ENCODE results near the gene GBP3. TPM values are rescaled to one million over a fixed set of nuclear protein-coding genes. Genes with fewer than 3 reads are reported as not detected.
"Not testable (repeated sequence)": the region's sequence is repeated elsewhere in the genome, so short reads cannot be mapped to it uniquely, and the experiment has no call there.

Gene GBP3
- total RNA-seq, 3 donors from 2014 or later = 10.1 to 44.9 (median 22.9) TPM

- DNase-seq (ENCODE audit: low spot score in 2 of 2) = no peak
- TF ChIP-seq POLR2AphosphoS5 (IDR thresholded peaks at IDR 0.05) = no peak
- Histone ChIP-seq H3K36me3 (no peaks in the 10 kb centered on the region), H3K4me3 (no peak overlapping the region), H3K9me3 (no peaks in the 10 kb centered on the region), H3K27ac (peak overlapping the region; percentile 82), H3K27me3 (no peaks in the 10 kb centered on the region), H3K4me1 (peaks cover 0 to 9% of the 10 kb centered on the region in 2 donors)
- intact Hi-C loops (cut with DNase I; ENCODE audit: low total_unique reads) = no loop called here
Measured at GRCh38 chr1:88985692-88986091, 37.0 kb downstream of the GBP3 start.

- Histone ChIP-seq H3K4me1 (peaks cover 0 to 9% of the 10 kb centered on the region in 2 donors), H3K27me3 (no peaks in the 10 kb centered on the region), H3K4me3 (no peak overlapping the region), H3K36me3 (no peaks in the 10 kb centered on the region), H3K9me3 (no peaks in the 10 kb centered on the region), H3K27ac (peak overlapping the region; percentile 82)
- no peak for TF ChIP-seq POLR2AphosphoS5 (IDR thresholded peaks at IDR 0.05)
- DNase-seq (ENCODE audit: low spot score in 2 of 2) = no peak
- intact Hi-C loops (cut with DNase I; ENCODE audit: low total_unique reads) = no loop called here
Measured at GRCh38 chr1:88985032-88985431, 37.6 kb downstream of the GBP3 start.

- H3K4me1 ChIP-seq = peaks cover 0 to 9% of the 10 kb centered on the region in 2 donors
- H3K4me3 ChIP-seq = peak overlapping the region in 1 of 3 donors; percentile 29
- H3K27ac ChIP-seq = peak overlapping the region; percentile 59 to 82
- no peak for DNase-seq (ENCODE audit: low spot score in 2 of 2)
- H3K36me3 ChIP-seq = no peaks in the 10 kb centered on the region
- no peaks in the 10 kb centered on the region for H3K9me3 ChIP-seq
- no peak for TF ChIP-seq POLR2AphosphoS5 (IDR thresholded peaks at IDR 0.05)
- no peak for TF ChIP-seq CTCF (IDR thresholded peaks at IDR 0.05)
- TF ChIP-seq POLR2A (IDR thresholded peaks at IDR 0.05) = no peak
- H3K27me3 ChIP-seq = no peaks in the 10 kb centered on the region
- intact Hi-C loops (cut with DNase I; ENCODE audit: low total_unique reads) = no loop called here
Measured at GRCh38 chr1:88984569-88984968, 38.1 kb downstream of the GBP3 start.

DNA sequence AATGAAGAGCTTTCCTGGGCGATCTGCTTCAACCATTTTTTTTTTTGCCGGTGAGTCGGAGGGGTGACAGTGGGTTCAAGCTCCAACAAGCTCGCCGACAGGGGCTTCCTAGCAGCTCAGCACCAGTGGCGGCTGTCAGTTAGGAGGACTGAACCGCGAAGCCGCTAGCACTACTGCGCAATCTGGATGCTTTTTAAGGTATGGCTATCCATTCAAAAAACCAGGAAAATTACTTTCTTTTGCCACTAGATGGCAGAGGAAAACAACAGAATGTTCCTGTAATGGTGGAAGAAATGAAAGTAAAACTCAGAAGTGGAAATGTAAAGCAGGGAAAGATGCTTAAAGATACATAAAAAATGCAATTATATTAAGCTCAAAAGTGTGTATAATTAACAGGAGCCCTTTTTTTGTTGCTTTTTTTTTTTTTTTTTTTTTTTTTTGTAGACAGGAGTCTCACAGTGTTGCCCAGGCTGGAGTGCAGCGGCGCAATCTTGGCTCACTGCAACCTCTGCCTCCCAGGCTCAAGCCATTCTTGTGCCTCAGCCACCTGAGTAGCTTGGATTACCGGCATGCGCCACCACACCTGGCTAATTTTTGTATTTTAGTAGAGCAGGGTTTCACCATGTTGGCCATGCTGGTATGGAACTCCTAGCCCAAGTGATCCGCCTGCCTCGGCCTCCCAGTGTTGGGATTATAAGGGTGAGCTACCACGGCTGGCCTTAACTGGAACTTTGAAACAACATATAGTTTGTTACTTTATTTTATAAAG lies 38.7 kb downstream of the GBP3 start:
- TF ChIP-seq CTCF (IDR thresholded peaks at IDR 0.05) (peak; percentile 49 to 77 (median 66)), POLR2AphosphoS5 (IDR thresholded peaks at IDR 0.05) (no peak), POLR2A (IDR thresholded peaks at IDR 0.05) (no peak)
- intact Hi-C loops (cut with DNase I; ENCODE audit: low total_unique reads) = no loop called here
- no peak for DNase-seq (ENCODE audit: low spot score in 2 of 2)
- H3K9me3 ChIP-seq = no peaks in the 10 kb centered on the region
- peaks cover 0 to 9% of the 10 kb centered on the region in 2 donors for H3K4me1 ChIP-seq
- H3K4me3 ChIP-seq = peak overlapping the region in 2 of 3 donors; percentile 7 to 29
- H3K36me3 ChIP-seq = no peaks in the 10 kb centered on the region
- H3K27me3 ChIP-seq = no peaks in the 10 kb centered on the region
- peak overlapping the region; percentile 59 to 82 for H3K27ac ChIP-seq

- Histone ChIP-seq H3K27me3 (no peaks in the 10 kb centered on the region), H3K4me1 (peaks cover 0 to 9% of the 10 kb centered on the region in 2 donors), H3K9me3 (no peaks in the 10 kb centered on the region), H3K36me3 (no peaks in the 10 kb centered on the region), H3K27ac (no peak overlapping the region), H3K4me3 (no peak overlapping the region)
- intact Hi-C loops (cut with DNase I; ENCODE audit: low total_unique reads) = no loop called here
- DNase-seq (ENCODE audit: low spot score in 2 of 2) = no peak
- TF ChIP-seq POLR2A (IDR thresholded peaks at IDR 0.05) (no peak), POLR2AphosphoS5 (IDR thresholded peaks at IDR 0.05) (no peak), CTCF (IDR thresholded peaks at IDR 0.05) (no peak)
Measured at GRCh38 chr1:88982055-88982454, 40.6 kb downstream of the GBP3 start.

GRCh38 chr1:88981506-88981905 lies 41.2 kb downstream of the GBP3 start:
- DNase-seq (ENCODE audit: low spot score in 2 of 2); intact Hi-C loops (cut with DNase I; ENCODE audit: low total_unique reads); H3K9me3 ChIP-seq; H3K36me3 ChIP-seq; H3K27me3 ChIP-seq; H3K4me3 ChIP-seq; H3K27ac ChIP-seq; H3K4me1 ChIP-seq: not testable (repeated sequence)

Measured in breast epithelium (tissue), 4 donors.